ENCODE results near the gene RGMA. TPM values are rescaled to one million over a fixed set of nuclear protein-coding genes. Genes with fewer than 3 reads are reported as not detected.

Gene RGMA
- polyA plus RNA-seq, 1 donor from 2014 or later: 9.5 TPM

GRCh38 chr15:93076875-93077274 lies 12.1 kb downstream of the RGMA start:
- Histone ChIP-seq H3K4me2 (ENCODE audit: low read length) (no peak overlapping the region), H3K9me2 (ENCODE audit: insufficient read depth, low read length) (no peaks in the 10 kb centered on the region), H3K9ac (ENCODE audit: low read length) (no peak overlapping the region), H3K9me3 (ENCODE audit: low read length) (no peaks in the 10 kb centered on the region), H3K27me3 (ENCODE audit: insufficient read depth, low read depth, low read length) (no peaks in the 10 kb centered on the region), H4K20me1 (ENCODE audit: insufficient read depth) (no peaks in the 10 kb centered on the region), H2AFZ (ENCODE audit: low read depth, low read length) (no peak overlapping the region), H3K4me3 (ENCODE audit: low read length) (no peak overlapping the region), H3K79me2 (replicated peaks; ENCODE audit: insufficient read depth, low read length) (peaks cover 99% of the 10 kb centered on the region), H3K36me3 (ENCODE audit: insufficient read depth, low read length) (no peaks in the 10 kb centered on the region), H3K27ac (ENCODE audit: low read length) (no peak overlapping the region), H3F3A (ENCODE audit: insufficient read depth, low read length, poor library complexity, severe bottlenecking) (no peaks in the 10 kb centered on the region)
- TF ChIP-seq RAD21 (conservative IDR thresholded peaks at IDR 0.05) (no peak), MXI1 (conservative IDR thresholded peaks at IDR 0.05; ENCODE audit: poor library complexity, severe bottlenecking) (no peak), CTCF (IDR thresholded peaks at IDR 0.05; ENCODE audit: poor library complexity, severe bottlenecking) (no peak), EP300 (conservative IDR thresholded peaks at IDR 0.05; ENCODE audit: poor library complexity, severe bottlenecking) (no peak), EZH2 (IDR thresholded peaks at IDR 0.05; ENCODE audit: borderline replicate concordance, insufficient read depth, low read length, poor library complexity, severe bottlenecking) (no peak)

- Histone ChIP-seq H3F3A (ENCODE audit: insufficient read depth, low read length, poor library complexity, severe bottlenecking) (no peaks in the 10 kb centered on the region), H3K27ac (ENCODE audit: low read length) (no peak overlapping the region)
Measured at GRCh38 chr15:93076217-93076616, 12.8 kb downstream of the RGMA start.

More at GRCh38 chr15:93076217-93076616, 12.8 kb downstream of the RGMA start:
- no peak overlapping the region for H3K9ac ChIP-seq (ENCODE audit: low read length)
- H2AFZ ChIP-seq (ENCODE audit: low read depth, low read length): no peak overlapping the region
- H3K9me3 ChIP-seq (ENCODE audit: low read length): no peaks in the 10 kb centered on the region
- H3K27me3 ChIP-seq (ENCODE audit: insufficient read depth, low read depth, low read length): no peaks in the 10 kb centered on the region
- no peak overlapping the region for H3K4me3 ChIP-seq (ENCODE audit: low read length)
- no peaks in the 10 kb centered on the region for H3K9me2 ChIP-seq (ENCODE audit: insufficient read depth, low read length)
- TF ChIP-seq POLR2AphosphoS5 (IDR thresholded peaks at IDR 0.05) (no peak), TAF1 (IDR thresholded peaks at IDR 0.05; ENCODE audit: low read depth) (no peak), CTCF (IDR thresholded peaks at IDR 0.05; ENCODE audit: poor library complexity, severe bottlenecking) (no peak), EZH2 (IDR thresholded peaks at IDR 0.05; ENCODE audit: borderline replicate concordance, insufficient read depth, low read length, poor library complexity, severe bottlenecking) (no peak), MXI1 (conservative IDR thresholded peaks at IDR 0.05; ENCODE audit: poor library complexity, severe bottlenecking) (no peak), SMC3 (conservative IDR thresholded peaks at IDR 0.05; ENCODE audit: poor library complexity) (no peak), REST (IDR thresholded peaks at IDR 0.05; ENCODE audit: borderline replicate concordance) (no peak), EP300 (conservative IDR thresholded peaks at IDR 0.05; ENCODE audit: poor library complexity, severe bottlenecking) (no peak), RAD21 (conservative IDR thresholded peaks at IDR 0.05) (no peak)
- H3K79me2 ChIP-seq (replicated peaks; ENCODE audit: insufficient read depth, low read length): peaks cover 99% of the 10 kb centered on the region
- no peaks in the 10 kb centered on the region for H3K36me3 ChIP-seq (ENCODE audit: insufficient read depth, low read length)
- H3K4me2 ChIP-seq (ENCODE audit: low read length): no peak overlapping the region
- H4K20me1 ChIP-seq (ENCODE audit: insufficient read depth): no peaks in the 10 kb centered on the region

All from neural cell (in vitro differentiated cells).